Fibroblast of villous mesenchyme (primary cell): Measurements from ENCODE around the gene TNRC18. TPM values are rescaled to one million over a fixed set of nuclear protein-coding genes. Genes with fewer than 3 reads are reported as not detected.

Experiments used
- DNase-seq: peaks from one replicate; pipeline ENCODE4 v3.0.0-alpha.2; 2010; ENCODE audit warnings: low read depth
- H3K4me3 ChIP-seq: 2 replicates; pipeline ENCODE4 v1.5.1; 2011; ENCODE audit warnings: low read depth, mild to moderate bottlenecking, low read length
- CTCF ChIP-seq: IDR thresholded peaks from 2 replicates; pipeline ENCODE4 v1.5.1; 2012; ENCODE audit warnings: low read depth, mild to moderate bottlenecking, low read length; ENCODE audit not compliant: insufficient read depth
- total RNA-seq: library from RNA; depleted of rRNA; stranded (reverse); fragments of >200 nt; gene quantifications from 2 replicates; pipeline ENCODE4 v1.2.3, GENCODE V29; 2012

The TNRC18 gene
- total RNA-seq, 1 donor = 54.4 TPM

DNA sequence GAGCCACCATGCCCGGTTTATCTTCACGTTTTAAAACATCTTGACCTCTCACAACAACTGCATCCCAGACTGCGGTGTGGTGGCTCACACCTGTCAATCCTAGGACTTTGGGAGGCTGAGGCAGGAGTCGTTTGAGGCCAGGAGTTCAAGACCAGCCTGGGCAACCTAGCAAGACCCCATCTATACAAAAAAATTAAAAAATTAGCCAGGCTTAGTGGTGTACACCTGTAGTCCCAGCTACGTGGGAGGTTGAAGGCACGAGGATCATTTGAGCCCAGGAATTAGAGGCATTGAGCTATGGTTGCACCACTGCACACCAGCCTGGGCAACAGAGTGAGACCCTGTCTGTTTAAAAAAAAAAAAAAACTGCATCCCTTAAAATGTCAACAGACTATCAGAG lies 20.2 kb downstream of the TNRC18 start:
- no peak for DNase-seq
- H3K4me3 ChIP-seq = no peak overlapping the region
- TF ChIP-seq CTCF = no peak

DNA sequence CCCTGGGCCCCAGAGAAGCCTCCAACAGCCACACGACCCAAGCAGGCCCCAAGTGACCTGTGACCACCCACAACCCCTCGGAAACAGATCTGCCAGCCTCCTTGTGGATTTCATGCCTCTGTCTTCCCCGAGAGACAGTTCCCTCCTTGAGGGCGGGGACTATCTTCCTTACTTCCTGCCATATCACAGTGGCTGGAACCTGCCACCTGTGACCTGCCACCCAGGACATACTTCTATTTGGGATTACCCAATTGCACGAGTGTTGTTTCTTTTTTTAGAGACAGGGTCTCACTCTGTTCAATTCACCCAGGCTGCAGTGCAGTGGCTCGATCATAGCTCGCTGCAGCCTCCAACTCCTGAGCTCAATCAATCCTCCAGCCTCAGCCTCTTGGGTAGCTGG lies 25.9 kb downstream of the TNRC18 start:
- no peak for TF ChIP-seq CTCF
- DNase-seq = no peak
- no peak overlapping the region for H3K4me3 ChIP-seq

DNA sequence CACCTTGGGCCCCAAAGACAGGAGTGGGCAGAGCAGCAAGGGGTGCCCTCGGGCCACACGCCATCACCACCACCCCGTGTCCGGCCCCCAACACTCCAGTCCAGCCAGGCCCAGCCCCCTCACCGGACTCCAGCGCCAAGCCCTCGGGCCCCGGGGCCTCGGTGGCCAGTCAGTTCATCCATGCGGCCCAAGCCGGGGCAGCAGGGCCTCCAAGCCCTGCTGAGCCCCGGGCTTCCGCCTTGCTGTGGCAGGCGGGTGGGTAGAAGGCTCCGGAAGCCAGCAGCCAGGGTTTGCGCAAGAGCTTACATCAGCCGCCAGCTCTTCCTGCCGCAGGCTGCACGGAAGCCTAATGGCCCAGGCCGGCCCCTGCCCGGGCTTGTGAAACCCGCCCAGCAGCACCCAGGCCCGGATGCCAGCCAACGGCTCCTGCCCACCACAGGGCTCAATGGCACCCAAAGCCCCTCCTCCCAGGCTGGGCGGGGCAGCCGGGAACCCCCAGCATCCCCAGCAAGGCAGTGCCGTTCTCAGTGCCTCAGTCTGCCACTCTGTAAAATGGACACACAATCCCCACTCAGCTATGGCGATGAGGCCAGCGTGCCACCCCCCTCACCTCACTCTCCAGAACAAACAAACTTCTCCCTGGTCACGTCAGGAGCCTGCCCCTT lies 26.5 kb downstream of the TNRC18 start:
- DNase-seq = peak; percentile 97
- no peak for TF ChIP-seq CTCF
- peak overlapping the region; percentile 67 for H3K4me3 ChIP-seq

- TF ChIP-seq CTCF = peak; percentile 42
- DNase-seq = peak; percentile 64
- peak overlapping the region; percentile 67 for H3K4me3 ChIP-seq
These were observed 27.1 kb downstream of the TNRC18 start for GRCh38 chr7:5396542-5396941.

DNA sequence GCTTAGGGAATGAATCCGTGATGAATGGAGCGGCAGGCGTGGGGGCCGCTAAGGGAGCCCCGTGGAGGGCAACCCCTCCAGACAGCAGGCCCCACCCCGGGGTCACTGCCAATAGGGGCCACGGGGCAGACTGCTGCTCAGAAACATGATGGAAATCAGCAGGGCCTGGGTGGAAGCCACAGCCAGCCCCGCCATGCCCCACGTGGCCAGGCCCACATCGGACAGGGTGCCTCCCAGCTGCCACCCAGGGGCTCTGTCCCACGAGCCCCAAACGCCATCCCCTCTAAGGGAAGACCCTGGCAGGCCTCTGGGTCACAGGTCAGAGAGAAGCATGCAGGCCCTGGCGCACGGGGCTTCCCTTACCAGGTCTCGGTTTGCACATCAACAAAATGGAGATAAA lies 28.4 kb downstream of the TNRC18 start:
- DNase-seq = no peak
- TF ChIP-seq CTCF = no peak
- H3K4me3 ChIP-seq = no peak overlapping the region

DNA sequence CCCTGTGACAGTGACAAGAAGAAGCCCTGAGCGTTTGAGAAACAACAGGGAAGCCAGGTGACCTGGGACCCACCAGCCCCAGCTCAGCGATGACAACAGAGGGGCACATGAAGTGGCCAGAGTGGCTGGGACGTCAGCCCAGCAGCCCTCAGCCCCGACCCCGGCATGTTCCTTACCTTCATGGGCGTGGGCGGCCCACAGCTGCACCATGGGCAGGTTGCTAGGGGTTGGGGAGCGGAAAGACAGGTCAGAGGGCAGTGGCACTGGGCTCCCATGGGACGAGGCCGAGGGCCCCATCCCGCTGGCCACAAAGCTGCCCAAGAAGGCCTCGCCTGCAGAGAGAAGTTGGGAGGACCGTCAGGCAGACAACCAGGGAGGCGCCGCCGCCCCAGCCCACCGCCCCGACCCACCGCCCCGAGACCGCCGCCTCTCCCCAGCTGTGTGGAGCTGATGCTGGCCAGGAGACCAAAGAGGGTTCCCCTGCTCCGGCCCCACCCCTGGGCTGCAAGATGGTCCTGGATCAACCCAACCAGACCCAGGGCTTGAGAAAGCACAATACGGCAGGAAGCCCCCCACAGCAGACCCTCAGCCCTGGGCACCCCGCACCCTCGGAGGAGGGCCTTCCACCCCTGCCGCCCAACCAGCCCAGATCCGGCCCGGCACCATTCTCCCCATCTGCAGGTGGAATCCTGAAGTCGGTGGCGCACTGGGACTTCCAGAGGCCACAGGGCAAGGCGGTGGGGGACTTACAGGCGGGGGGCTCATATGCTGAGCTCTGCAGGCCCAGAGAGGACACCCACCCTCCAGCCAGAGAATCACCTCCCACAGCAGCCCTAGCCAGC lies 29.1 kb downstream of the TNRC18 start:
- no peak overlapping the region for H3K4me3 ChIP-seq
- no peak for DNase-seq
- no peak for TF ChIP-seq CTCF
